H1 (cell line): ENCODE results near the gene MYCBP2. TPM values are rescaled to one million over a fixed set of nuclear protein-coding genes. Genes with fewer than 3 reads are reported as not detected.

Experiments
- CTCF ChIA-PET: fragments of 300-600 bp; sonication (Branson Sonifier 250); formaldehyde crosslinking; loops from one replicate; lab custom pipeline; 2021; ENCODE audit not compliant: partially characterized antibody; lab: Charles Lee
- POLR2A ChIA-PET: fragments of 300-600 bp; sonication (Branson Sonifier 250); formaldehyde crosslinking; loops from one replicate; lab custom pipeline; 2021; ENCODE audit warnings: inconsistent platforms; ENCODE audit not compliant: partially characterized antibody; lab: Charles Lee
- DNase-seq, 2 experiments: peaks; one replicate each; pipeline versions ENCODE4 v3.0.0 to v3.0.0-alpha.2; 2010 to 2022; ENCODE audit warnings: low spot score in 2 of 2, low read depth in 1 of 2, mixed read lengths in 1 of 2
- FAIRE-seq: peaks from 2 replicates; lab custom pipeline; 2011; peaks lifted over from hg19 to GRCh38; lab: Jason Lieb, UNC
- H2AFZ ChIP-seq: 2 replicates; pipeline ENCODE4 v1.8.1; 2012; ENCODE audit warnings: low read length, inconsistent platforms
- H2AK5ac ChIP-seq: 2 replicates; pipeline ENCODE4 v1.6.1; 2013; ENCODE audit warnings: low read depth, low read length
- H2BK120ac ChIP-seq: replicated peaks from 2 replicates; pipeline ENCODE3; 2013; ENCODE audit warnings: low read depth, low read length, inconsistent platforms
- H2BK12ac ChIP-seq: 2 replicates; pipeline ENCODE4 v1.6.1; 2013; ENCODE audit warnings: low read depth, low read length
- H2BK15ac ChIP-seq: 2 replicates; pipeline ENCODE4 v1.6.1; 2013; ENCODE audit warnings: low read length
- H2BK20ac ChIP-seq: 2 replicates; pipeline ENCODE4 v1.6.1; 2013; ENCODE audit warnings: low read length
- H2BK5ac ChIP-seq: 2 replicates; pipeline ENCODE4 v1.6.1; 2013; ENCODE audit warnings: low read depth, low read length
- H3K14ac ChIP-seq: 2 replicates; pipeline ENCODE4 v1.6.1; 2013; ENCODE audit warnings: inconsistent platforms; ENCODE audit not compliant: insufficient read length
- H3K18ac ChIP-seq: 2 replicates; pipeline ENCODE4 v1.6.1; 2013; ENCODE audit warnings: low read length; ENCODE audit errors: extremely low read depth
- H3K23ac ChIP-seq: 2 replicates; pipeline ENCODE4 v1.6.1; 2013; ENCODE audit warnings: inconsistent platforms; ENCODE audit not compliant: insufficient read length
- H3K23me2 ChIP-seq: 2 replicates; pipeline ENCODE4 v1.6.1; 2013; ENCODE audit warnings: low read depth, low read length
- H3K27ac ChIP-seq: 2 replicates; pipeline ENCODE4 v1.6.1; 2011; ENCODE audit warnings: low read depth, low read length, inconsistent platforms
- H3K27me3 ChIP-seq, 4 experiments: replicated peaks in 1 of 4; 1 replicate in 1 of 4; 2 replicates in 3 of 4; pipeline versions ENCODE4 v1.6.1 to v1.8.1; 2011 to 2013; ENCODE audit warnings: low read length in 3 of 4, mild to moderate bottlenecking in 3 of 4, inconsistent platforms in 2 of 4, mixed read lengths in 2 of 4, moderate library complexity in 1 of 4; ENCODE audit not compliant: control insufficient read depth in 3 of 4, insufficient read depth in 3 of 4; ENCODE audit errors: extremely low read depth in 1 of 4
- H3K36me3 ChIP-seq, 4 experiments: 2 replicates each; pipeline versions ENCODE4 v1.6.1 to v1.8.1; 2011 to 2013; ENCODE audit warnings: mild to moderate bottlenecking in 4 of 4, low read length in 3 of 4, moderate library complexity in 2 of 4, control low read depth in 1 of 4, inconsistent platforms in 1 of 4; ENCODE audit not compliant: insufficient read depth in 4 of 4, control insufficient read depth in 2 of 4
- H3K4ac ChIP-seq: replicated peaks from 2 replicates; pipeline ENCODE3; 2013; ENCODE audit warnings: low read length, low read depth, mixed read lengths, inconsistent platforms; ENCODE audit not compliant: insufficient read length
- H3K4me1 ChIP-seq, 4 experiments: replicated peaks in 1 of 4; 1 replicate in 1 of 4; 2 replicates in 3 of 4; pipeline versions ENCODE4 v1.6.1 to v1.8.1; 2011 to 2013; ENCODE audit warnings: low read length in 3 of 4, inconsistent platforms in 2 of 4, mixed read lengths in 1 of 4; ENCODE audit not compliant: insufficient read depth in 4 of 4, control insufficient read depth in 3 of 4
- H3K4me2 ChIP-seq, 2 experiments: 2 replicates each; pipeline versions ENCODE4 v1.6.1 to v1.8.1; 2011 to 2013; ENCODE audit warnings: low read depth in 2 of 2, low read length in 2 of 2, control low read depth in 1 of 2, inconsistent platforms in 1 of 2, mild to moderate bottlenecking in 1 of 2; ENCODE audit not compliant: insufficient read depth in 1 of 2
- H3K4me3 ChIP-seq, 4 experiments: fragments of 200-600, 300-600 bp in 1 of 4; sonication (generic), shearing (Covaris generic), sonication (Bioruptor Twin) in 1 of 4; 2 replicates each; pipeline versions ENCODE4 v1.5.1 to v1.8.1; 2011 to 2016; ENCODE audit warnings: low read length in 4 of 4, low read depth in 3 of 4, control low read depth in 2 of 4, inconsistent platforms in 2 of 4, mild to moderate bottlenecking in 2 of 4, mixed read lengths in 1 of 4, moderate library complexity in 1 of 4; ENCODE audit not compliant: insufficient read depth in 2 of 4; ENCODE audit errors: extremely low read depth in 1 of 4
- H3K56ac ChIP-seq: replicated peaks from 2 replicates; pipeline ENCODE3; 2013; ENCODE audit warnings: low read depth, mild to moderate bottlenecking, mixed read lengths, low read length, inconsistent platforms; ENCODE audit not compliant: insufficient read length
- H3K79me1 ChIP-seq: 2 replicates; pipeline ENCODE4 v1.6.1; 2013; ENCODE audit warnings: low read depth, low read length, control low read depth
- H3K79me2 ChIP-seq, 2 experiments: 2 replicates each; pipeline versions ENCODE4 v1.6.1 to v1.8.1; 2012 to 2013; ENCODE audit warnings: low read length in 2 of 2, mild to moderate bottlenecking in 2 of 2, inconsistent platforms in 1 of 2; ENCODE audit not compliant: insufficient read depth in 2 of 2, control insufficient read depth in 1 of 2
- H3K9ac ChIP-seq, 4 experiments: replicated peaks in 1 of 4; 1 replicate in 1 of 4; 2 replicates in 3 of 4; pipeline versions ENCODE4 v1.6.1 to v1.8.1; 2011 to 2013; ENCODE audit warnings: low read depth in 3 of 4, low read length in 3 of 4, control low read depth in 2 of 4, mild to moderate bottlenecking in 2 of 4, moderate library complexity in 2 of 4, inconsistent platforms in 1 of 4; ENCODE audit errors: extremely low read depth in 1 of 4
- H3K9me3 ChIP-seq, 2 experiments: 2 replicates each; pipeline versions ENCODE4 v1.6.1 to v1.8.1; 2012 to 2013; ENCODE audit warnings: mild to moderate bottlenecking in 2 of 2, moderate library complexity in 2 of 2, control low read depth in 1 of 2, inconsistent platforms in 1 of 2, low read depth in 1 of 2, low read length in 1 of 2, mixed read lengths in 1 of 2; ENCODE audit not compliant: insufficient read depth in 2 of 2
- H4K20me1 ChIP-seq, 2 experiments: replicated peaks in 1 of 2; 2 replicates each; pipeline versions ENCODE3 to v1.8.1; 2011 to 2013; ENCODE audit warnings: inconsistent platforms in 2 of 2, low read length in 2 of 2, mild to moderate bottlenecking in 1 of 2; ENCODE audit not compliant: insufficient read depth in 2 of 2, control insufficient read depth in 1 of 2
- H4K5ac ChIP-seq: 2 replicates; pipeline ENCODE4 v1.6.1; 2013; ENCODE audit warnings: low read length, low read depth, mixed read lengths, inconsistent platforms; ENCODE audit not compliant: insufficient read length
- H4K8ac ChIP-seq: 2 replicates; pipeline ENCODE4 v1.8.0; 2013; ENCODE audit warnings: mild to moderate bottlenecking, moderate library complexity, low read length, inconsistent platforms; ENCODE audit not compliant: insufficient read depth; ENCODE audit errors: extremely low read depth
- H4K91ac ChIP-seq: replicated peaks from 2 replicates; pipeline ENCODE3; 2013; ENCODE audit warnings: low read length, mixed read lengths, inconsistent platforms; ENCODE audit not compliant: insufficient read length
- GABPA ChIP-seq: IDR thresholded peaks from 2 replicates; pipeline ENCODE4 v1.6.1; 2011; ENCODE audit warnings: mild to moderate bottlenecking, low read length, moderate library complexity, borderline replicate concordance; ENCODE audit not compliant: insufficient read depth
- GTF2F1 ChIP-seq: IDR thresholded peaks from 2 replicates; pipeline ENCODE4 v1.6.1; 2012; ENCODE audit warnings: low read depth, low read length, improper control_type of control experiment, borderline replicate concordance
- KDM1A ChIP-seq: fragments of 200-600, 300-600 bp; sonication (generic); IDR thresholded peaks from 2 replicates; pipeline ENCODE4 v1.7.1; 2016; ENCODE audit warnings: mild to moderate bottlenecking, low read length, borderline replicate concordance
- MAFK ChIP-seq: IDR thresholded peaks from 2 replicates; pipeline ENCODE4 v1.6.1; 2012; ENCODE audit warnings: low read depth, mild to moderate bottlenecking, improper control_type of control experiment, low read length
- RFX5 ChIP-seq: IDR thresholded peaks from 2 replicates; pipeline ENCODE4 v1.6.1; 2011; ENCODE audit warnings: low read depth, low read length, improper control_type of control experiment, borderline replicate concordance
- SP2 ChIP-seq: IDR thresholded peaks from 2 replicates; pipeline ENCODE4 v1.6.1; 2012; ENCODE audit warnings: mild to moderate bottlenecking, low read length, inconsistent platforms
- ZNF274 ChIP-seq: IDR thresholded peaks from 2 replicates; pipeline ENCODE4 v1.7.0; 2012; ENCODE audit warnings: low read length, borderline replicate concordance; ENCODE audit errors: extremely low read depth
- WGBS, 2 experiments: shearing (Covaris generic) in 1 of 2; methylation state at CpG; one replicate each; pipeline versions ENCODE4 v1.1.6 to v1.1.7; 2013 to 2015; ENCODE audit warnings: low lambda C conversion rate in 2 of 2, mixed read lengths in 2 of 2, inconsistent platforms in 1 of 2, low coverage in 1 of 2, missing lambda C conversion rate in 1 of 2; ENCODE audit not compliant: insufficient replicate concordance in 2 of 2, insufficient coverage in 1 of 2, insufficient read length in 1 of 2; ENCODE audit errors: extremely low coverage in 1 of 2, missing lambda C conversion rate in 1 of 2; 5-methylcytosine and 5-hydroxymethylcytosine counted together
- polyA plus RNA-seq, 7 experiments: library from polyadenylated mRNA; depleted of rRNA in 3 of 7; stranded (reverse) in 5 of 7; unstranded in 2 of 7; fragments of >200 nt in 5 of 7; fragments of 200-250 nt in 2 of 7; gene quantifications; 1 replicate in 5 of 7; 2 replicates in 1 of 7; 4 replicates in 1 of 7; pipeline versions ENCODE4 v1.2.1 to v1.2.3, GENCODE V29; 2011 to 2013; ENCODE audit warnings: missing spikeins in 2 of 7, mixed read lengths in 2 of 7
- total RNA-seq: library from RNA; stranded (reverse); fragmentation: NEBNext Ultra II Directional; extraction: Animal tissue kit (Norgen Biotek cat#: 25700); gene quantifications from 2 replicates; pipeline ENCODE4 v1.2.1, GENCODE V29; 2021

Gene MYCBP2
- total and polyA plus RNA-seq, 2 of the 8 experiments (the other 6 are each of a cell fraction or from before 2014, with no cell fraction given) = 19.0 to 52.1 TPM

DNA sequence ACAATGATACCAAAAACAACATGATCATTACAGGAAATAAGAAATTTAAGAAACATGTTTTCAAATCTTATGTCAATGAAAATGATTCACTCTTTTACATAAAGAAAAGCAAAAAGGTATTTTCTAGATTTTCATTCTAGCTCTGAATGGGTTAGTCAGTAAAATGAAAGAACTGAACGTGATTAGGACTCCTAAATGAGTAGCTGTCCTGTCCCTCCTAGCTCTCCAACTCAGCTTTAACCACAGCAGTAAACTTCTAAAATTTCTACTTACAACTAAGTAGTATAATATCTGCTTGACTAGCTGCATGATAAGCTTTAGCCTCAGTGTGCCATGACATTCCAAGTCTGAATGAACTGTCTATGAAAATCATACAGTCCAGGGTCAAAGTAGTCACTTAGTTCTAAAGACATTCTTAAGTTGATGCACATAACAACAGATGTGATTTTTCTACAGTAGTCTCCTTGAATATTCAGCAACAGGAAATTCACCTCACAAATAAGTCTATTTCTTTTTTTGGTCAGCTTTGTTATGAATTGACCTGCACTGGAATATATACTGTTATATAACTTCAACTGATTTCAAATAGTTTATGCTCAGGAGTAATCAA, 136.4 kb downstream of the MYCBP2 start:
- Histone ChIP-seq H3K4me2 (no peak overlapping the region), H2BK15ac (no peak overlapping the region), H3K18ac (no peak overlapping the region), H4K8ac (no peak overlapping the region), H2BK5ac (no peak overlapping the region), H3K79me1 (no peaks in the 10 kb centered on the region), H2AFZ (no peak overlapping the region), H3K36me3 (peaks cover 0 to 10% (median 2%) of the 10 kb centered on the region in 4 experiments; a peak in 3 of 8 replicates), H3K23ac (no peak overlapping the region), H3K56ac (no peak overlapping the region), H4K91ac (no peak overlapping the region), H4K20me1 (no peaks in the 10 kb centered on the region), H3K9ac (no peak overlapping the region), H3K23me2 (no peaks in the 10 kb centered on the region), H3K4me3 (no peak overlapping the region), H2BK120ac (no peak overlapping the region), H3K27ac (no peak overlapping the region), H3K4me1 (no peaks in the 10 kb centered on the region), H3K4ac (no peak overlapping the region), H2AK5ac (no peak overlapping the region), H3K79me2 (no peaks in the 10 kb centered on the region), H3K14ac (no peak overlapping the region), H2BK12ac (no peak overlapping the region), H4K5ac (no peak overlapping the region), H3K27me3 (no peaks in the 10 kb centered on the region), H3K9me3 (no peaks in the 10 kb centered on the region), H2BK20ac (no peak overlapping the region)
- WGBS, 2 experiments = 81% methylated on average over 1 of the region's 1 CpG; no CpG with 5 or more reads in 1 of the 2 experiments
- FAIRE-seq (no peak), DNase-seq (no peak)
- CTCF ChIA-PET = no interaction called here
- TF ChIP-seq MAFK = no peak
- no peak for TF ChIP-seq GABPA
- no peak for TF ChIP-seq ZNF274
- no peak for TF ChIP-seq RFX5
- TF ChIP-seq SP2 = no peak
- no peak for TF ChIP-seq GTF2F1
- no peak for TF ChIP-seq KDM1A
- POLR2A ChIA-PET = no interaction called here
